Breast epithelium (tissue), 4 donors: ENCODE results near the gene ADAMTS19. TPM values are rescaled to one million over a fixed set of nuclear protein-coding genes. Genes with fewer than 3 reads are reported as not detected.

Experiments used
- DNase-seq, 2 donors: peaks; one replicate each; pipeline ENCODE4 v3.0.0-alpha.2; 2019; ENCODE audit warnings: low spot score in 2 of 2
- H3K27ac ChIP-seq, 2 donors: fragments of 200-600 bp; sonication (generic) in 1 of 2; one replicate each; pipeline ENCODE4 v1.5.1; 2016 to 2019; ENCODE audit warnings: mild to moderate bottlenecking in 1 of 2
- H3K27me3 ChIP-seq, 2 donors: fragments of 200-600 bp; sonication (generic) in 1 of 2; one replicate each; pipeline versions ENCODE4 v1.5.1 to v1.6.0; 2017 to 2019; ENCODE audit warnings: control low read depth in 1 of 2, mild to moderate bottlenecking in 1 of 2
- H3K36me3 ChIP-seq: fragments of 200-600 bp; one replicate; pipeline ENCODE4 v1.5.1; 2019
- H3K4me1 ChIP-seq, 2 donors: fragments of 200-600 bp; sonication (generic); one replicate each; pipeline ENCODE4 v1.5.1; 2016 to 2019; ENCODE audit warnings: control low read depth in 1 of 2
- H3K4me3 ChIP-seq, 3 donors: fragments of 200-600 bp; sonication (generic); 1 replicate in 2 of 3; 2 replicates in 1 of 3; pipeline ENCODE4 v1.5.1; 2016 to 2019; ENCODE audit warnings: mild to moderate bottlenecking in 3 of 3, moderate library complexity in 2 of 3
- H3K9me3 ChIP-seq, 2 donors: fragments of 200-600 bp; sonication (generic) in 1 of 2; one replicate each; pipeline ENCODE4 v1.5.1; 2016 to 2019; ENCODE audit warnings: control low read depth in 1 of 2
- POLR2A ChIP-seq: fragments of 450-650 bp; IDR thresholded peaks from one replicate; pipeline ENCODE4 v1.6.1; 2016; ENCODE audit warnings: antibody characterized with exemption, mild to moderate bottlenecking, moderate library complexity
- POLR2AphosphoS5 ChIP-seq, 3 donors: sonication (generic); formaldehyde crosslinking; IDR thresholded peaks; one replicate each; pipeline ENCODE4 v1.6.1; 2017; ENCODE audit warnings: antibody characterized with exemption in 3 of 3
- intact Hi-C: fragments of 100-400 bp; cut with DNase I; formaldehyde crosslinking; loops from one replicate; pipeline ENCODE4 v1.15.1; 2023; ENCODE audit warnings: low total_unique reads
- total RNA-seq, 3 donors: library from RNA; depleted of rRNA; stranded (reverse); fragments of >200 nt; gene quantifications; one replicate each; pipeline ENCODE4 v1.1.0, GENCODE V29; 2016
- TF ChIP-seq, protein P1 (sequence below), 3 donors: fragments of 450-650 bp; IDR thresholded peaks; one replicate each; pipeline ENCODE4 v1.5.1; 2016 to 2017; ENCODE audit warnings: antibody characterized with exemption in 3 of 3, mild to moderate bottlenecking in 3 of 3, moderate library complexity in 3 of 3

ADAMTS19 gene
- total RNA-seq, result under 1 TPM in 2 of 3 donors, not detected in 1; 0.29 to 0.98 TPM

DNA sequence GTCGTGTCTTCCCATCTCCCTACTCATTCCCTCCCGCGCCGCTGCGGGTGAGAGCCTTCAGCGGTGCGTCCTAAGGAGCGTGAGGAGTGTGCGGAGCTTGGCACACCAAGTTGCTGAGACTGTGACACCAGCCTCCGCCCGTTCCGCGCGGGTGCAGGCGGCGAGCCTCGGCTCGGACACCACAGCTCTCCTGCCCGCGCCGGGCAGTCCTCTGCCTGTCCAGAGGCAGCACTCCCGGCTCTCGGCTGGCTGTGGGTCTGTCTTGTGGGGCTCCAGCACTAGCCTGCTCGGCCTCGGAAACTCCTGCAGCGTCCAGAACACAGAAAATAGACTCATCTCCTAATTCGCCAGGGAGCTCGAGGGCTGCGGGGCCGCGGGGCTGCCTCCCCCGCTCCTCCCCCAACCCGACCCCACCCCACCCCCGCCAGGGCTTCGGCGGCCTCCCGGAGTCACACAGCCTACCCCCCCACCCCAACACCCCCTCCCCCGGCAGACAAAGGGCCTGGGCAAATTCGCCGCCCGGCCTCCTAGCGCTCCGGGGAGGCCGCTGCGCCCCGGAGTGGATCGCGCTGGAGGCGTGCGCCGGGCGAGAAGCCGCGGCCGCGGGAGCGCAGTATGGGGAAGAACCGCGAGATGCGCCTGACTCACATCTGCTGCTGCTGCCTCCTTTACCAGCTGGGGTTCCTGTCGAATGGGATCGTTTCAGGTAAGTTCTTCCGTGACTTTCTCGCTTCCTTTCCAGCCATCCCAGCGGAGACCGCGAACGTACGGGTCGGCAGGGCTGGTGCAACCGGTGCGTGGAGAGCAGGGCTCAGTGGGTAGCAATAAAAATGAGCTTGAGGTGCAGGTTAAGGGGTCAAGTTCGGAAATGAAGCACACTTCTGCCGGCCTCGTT is at the start of gene ADAMTS19:
ADAMTS19 (plus strand) TSS at position 522 of the 895 bp plus-strand sequence; CDS start at position 616, 94 bp downstream.
- no peaks in the 10 kb centered on the region for H3K36me3 ChIP-seq
- H3K9me3 ChIP-seq, result no peaks in the 10 kb centered on the region
- no peak for DNase-seq
- intact Hi-C loops, result no loop called here
- peaks cover 0 to 20% of the 10 kb centered on the region in 2 donors for H3K27me3 ChIP-seq
- peak within 1 kb of the TSS in 1 of 2 donors; percentile 10 for H3K27ac ChIP-seq
- no peak for TF ChIP-seq POLR2A
- TF ChIP-seq, protein P1, sequence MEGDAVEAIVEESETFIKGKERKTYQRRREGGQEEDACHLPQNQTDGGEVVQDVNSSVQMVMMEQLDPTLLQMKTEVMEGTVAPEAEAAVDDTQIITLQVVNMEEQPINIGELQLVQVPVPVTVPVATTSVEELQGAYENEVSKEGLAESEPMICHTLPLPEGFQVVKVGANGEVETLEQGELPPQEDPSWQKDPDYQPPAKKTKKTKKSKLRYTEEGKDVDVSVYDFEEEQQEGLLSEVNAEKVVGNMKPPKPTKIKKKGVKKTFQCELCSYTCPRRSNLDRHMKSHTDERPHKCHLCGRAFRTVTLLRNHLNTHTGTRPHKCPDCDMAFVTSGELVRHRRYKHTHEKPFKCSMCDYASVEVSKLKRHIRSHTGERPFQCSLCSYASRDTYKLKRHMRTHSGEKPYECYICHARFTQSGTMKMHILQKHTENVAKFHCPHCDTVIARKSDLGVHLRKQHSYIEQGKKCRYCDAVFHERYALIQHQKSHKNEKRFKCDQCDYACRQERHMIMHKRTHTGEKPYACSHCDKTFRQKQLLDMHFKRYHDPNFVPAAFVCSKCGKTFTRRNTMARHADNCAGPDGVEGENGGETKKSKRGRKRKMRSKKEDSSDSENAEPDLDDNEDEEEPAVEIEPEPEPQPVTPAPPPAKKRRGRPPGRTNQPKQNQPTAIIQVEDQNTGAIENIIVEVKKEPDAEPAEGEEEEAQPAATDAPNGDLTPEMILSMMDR (IDR thresholded peaks at IDR 0.05), result no peak
- no peak for TF ChIP-seq POLR2AphosphoS5 (IDR thresholded peaks at IDR 0.05)
- H3K4me3 ChIP-seq, result peak within 1 kb of the TSS; percentile 36 to 71 (median 53)
- no peaks in the 10 kb centered on the region for H3K4me1 ChIP-seq

DNA sequence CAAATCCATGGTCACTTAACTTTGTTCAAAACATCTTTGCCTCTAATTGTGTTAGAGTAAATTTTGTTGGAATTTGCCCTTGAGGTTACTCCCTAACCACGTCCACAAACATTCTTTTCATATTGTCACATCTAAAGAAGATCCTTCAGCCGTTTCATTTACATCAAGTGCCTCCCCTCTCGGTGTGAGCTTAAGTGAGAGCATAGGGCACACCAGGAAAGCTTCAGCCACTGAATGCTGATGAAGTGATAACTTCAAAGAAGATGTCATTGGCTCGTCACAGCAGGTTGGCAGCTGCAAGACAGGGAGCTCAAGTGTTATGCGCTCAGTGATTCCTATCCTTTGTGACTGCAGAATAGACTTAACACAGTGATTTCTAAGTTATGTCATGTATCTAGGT is 49.6 kb upstream of the ADAMTS19 start:
- Histone ChIP-seq H3K4me1 (no peaks in the 10 kb centered on the region), H3K36me3 (no peaks in the 10 kb centered on the region), H3K9me3 (peaks cover 0 to 5% of the 10 kb centered on the region in 2 donors), H3K27ac (no peak overlapping the region), H3K4me3 (no peak overlapping the region), H3K27me3 (no peaks in the 10 kb centered on the region)
- no peak for DNase-seq
- intact Hi-C loops, result no loop called here
- TF ChIP-seq POLR2A (no peak), POLR2AphosphoS5 (IDR thresholded peaks at IDR 0.05) (no peak)
- TF ChIP-seq, protein P1 (IDR thresholded peaks at IDR 0.05), result no peak

DNA sequence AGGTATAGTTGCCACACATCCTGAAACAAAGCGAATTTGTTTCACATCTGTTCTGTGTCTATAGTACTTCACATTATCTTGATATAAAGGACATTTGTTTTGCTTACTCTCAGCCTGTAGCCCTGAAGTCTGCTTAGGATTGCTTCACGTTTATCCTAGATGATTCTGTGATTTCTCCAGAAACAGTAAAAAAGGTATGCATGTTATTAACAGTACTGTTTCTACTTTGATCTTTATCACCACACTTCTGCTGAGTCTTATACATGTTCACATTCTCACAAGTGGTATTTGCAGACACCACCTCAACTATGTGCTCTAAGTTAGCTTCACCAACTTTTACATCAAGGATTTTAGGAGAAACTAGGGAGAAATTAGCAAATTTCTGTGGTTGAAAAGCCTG is 47.4 kb upstream of the ADAMTS19 start:
- no peaks in the 10 kb centered on the region for H3K36me3 ChIP-seq
- no peaks in the 10 kb centered on the region for H3K27me3 ChIP-seq
- DNase-seq, result no peak
- no peak overlapping the region for H3K27ac ChIP-seq
- intact Hi-C loops, result no loop called here
- H3K4me1 ChIP-seq, result no peaks in the 10 kb centered on the region
- no peak overlapping the region for H3K4me3 ChIP-seq
- TF ChIP-seq POLR2A, result no peak
- TF ChIP-seq POLR2AphosphoS5 (IDR thresholded peaks at IDR 0.05), result no peak
- TF ChIP-seq, protein P1 (IDR thresholded peaks at IDR 0.05), result no peak
- H3K9me3 ChIP-seq, result peaks cover 0 to 12% of the 10 kb centered on the region in 2 donors

- no peaks in the 10 kb centered on the region for H3K36me3 ChIP-seq
- TF ChIP-seq, protein P1 (IDR thresholded peaks at IDR 0.05), result no peak
- TF ChIP-seq POLR2A (no peak), POLR2AphosphoS5 (IDR thresholded peaks at IDR 0.05) (no peak)
- H3K4me1 ChIP-seq, result no peaks in the 10 kb centered on the region
- H3K27me3 ChIP-seq, result no peaks in the 10 kb centered on the region
- H3K9me3 ChIP-seq, result peaks cover 0 to 12% of the 10 kb centered on the region in 2 donors
- H3K27ac ChIP-seq, result no peak overlapping the region
- intact Hi-C loops, result no loop called here
- DNase-seq, result no peak
- H3K4me3 ChIP-seq, result no peak overlapping the region
Measured at GRCh38 chr5:129413570-129413969, 46.5 kb upstream of the ADAMTS19 start.

GRCh38 chr5:129419292-129419691 is 40.8 kb upstream of the ADAMTS19 start:
- no peak for DNase-seq
- Histone ChIP-seq H3K9me3 (peaks cover 0 to 12% of the 10 kb centered on the region in 2 donors), H3K27ac (no peak overlapping the region), H3K4me1 (no peaks in the 10 kb centered on the region), H3K27me3 (no peaks in the 10 kb centered on the region), H3K36me3 (no peaks in the 10 kb centered on the region), H3K4me3 (no peak overlapping the region)
- TF ChIP-seq POLR2AphosphoS5 (IDR thresholded peaks at IDR 0.05), result no peak
- intact Hi-C loops, result no loop called here
